Esophagus squamous epithelium (tissue), 5 donors: ENCODE measurements around the gene GAL3ST2. TPM values are rescaled to one million over a fixed set of nuclear protein-coding genes. Genes with fewer than 3 reads are reported as not detected.

Experiments
- DNase-seq: peaks from one replicate; lab custom pipeline; 2025; lab: John Stamatoyannopoulos, UW
- H3K27ac ChIP-seq, 4 donors: fragments of 200-600 bp; sonication (generic); one replicate each; pipeline ENCODE4 v1.5.1; 2016 to 2019; ENCODE audit warnings: mild to moderate bottlenecking in 1 of 4
- H3K27me3 ChIP-seq, 4 donors: fragments of 200-600 bp; sonication (generic); 1 replicate in 3 of 4; 2 replicates in 1 of 4; pipeline versions ENCODE4 v1.5.1 to v1.6.0; 2017 to 2021; ENCODE audit warnings: antibody characterized with exemption in 1 of 4
- H3K36me3 ChIP-seq, 3 donors: fragments of 200-600 bp; sonication (generic); one replicate each; pipeline ENCODE4 v1.5.1; 2016 to 2019
- H3K4me1 ChIP-seq, 3 donors: fragments of 200-600 bp; sonication (generic); one replicate each; pipeline ENCODE4 v1.5.1; 2017 to 2019
- H3K4me3 ChIP-seq, 4 donors: fragments of 200-600 bp; sonication (generic); 1 replicate in 3 of 4; 2 replicates in 1 of 4; pipeline ENCODE4 v1.5.1; 2016 to 2019; ENCODE audit warnings: mild to moderate bottlenecking in 2 of 4, moderate library complexity in 1 of 4
- H3K9me3 ChIP-seq, 3 donors: fragments of 200-600 bp; sonication (generic); one replicate each; pipeline ENCODE4 v1.5.1; 2016 to 2019
- CTCF ChIP-seq, 6 experiments: fragments of 450-650 bp in 4 of 6; fragments of 200-600 bp in 2 of 6; sonication (generic) in 2 of 6; IDR thresholded peaks; one replicate each; pipeline ENCODE4 v1.5.1; 2016 to 2019; ENCODE audit warnings: antibody characterized with exemption in 6 of 6, mild to moderate bottlenecking in 4 of 6, moderate library complexity in 4 of 6
- POLR2A ChIP-seq, 4 donors: fragments of 450-650 bp; IDR thresholded peaks; one replicate each; pipeline ENCODE4 v1.6.1; 2017; ENCODE audit warnings: antibody characterized with exemption in 4 of 4, mild to moderate bottlenecking in 4 of 4, moderate library complexity in 3 of 4
- WGBS, 2 donors: methylation state at CpG; one replicate each; pipeline ENCODE4 v1.1.5; 2018; 5-methylcytosine and 5-hydroxymethylcytosine counted together
- intact Hi-C: fragments of 100-400 bp; cut with DNase I; formaldehyde crosslinking; loops from one replicate; pipeline ENCODE4 v1.15.0; 2022
- total RNA-seq, 4 donors: library from RNA; depleted of rRNA; stranded (reverse); fragments of >200 nt; gene quantifications; one replicate each; pipeline ENCODE4 v1.1.0, GENCODE V29; 2016
- donor health status: DM: yes; HTN: yes; CAD: no.

GAL3ST2 gene
- total RNA-seq, 4 donors from 2014 or later, result 0.38 TPM; not detected in 3

DNA sequence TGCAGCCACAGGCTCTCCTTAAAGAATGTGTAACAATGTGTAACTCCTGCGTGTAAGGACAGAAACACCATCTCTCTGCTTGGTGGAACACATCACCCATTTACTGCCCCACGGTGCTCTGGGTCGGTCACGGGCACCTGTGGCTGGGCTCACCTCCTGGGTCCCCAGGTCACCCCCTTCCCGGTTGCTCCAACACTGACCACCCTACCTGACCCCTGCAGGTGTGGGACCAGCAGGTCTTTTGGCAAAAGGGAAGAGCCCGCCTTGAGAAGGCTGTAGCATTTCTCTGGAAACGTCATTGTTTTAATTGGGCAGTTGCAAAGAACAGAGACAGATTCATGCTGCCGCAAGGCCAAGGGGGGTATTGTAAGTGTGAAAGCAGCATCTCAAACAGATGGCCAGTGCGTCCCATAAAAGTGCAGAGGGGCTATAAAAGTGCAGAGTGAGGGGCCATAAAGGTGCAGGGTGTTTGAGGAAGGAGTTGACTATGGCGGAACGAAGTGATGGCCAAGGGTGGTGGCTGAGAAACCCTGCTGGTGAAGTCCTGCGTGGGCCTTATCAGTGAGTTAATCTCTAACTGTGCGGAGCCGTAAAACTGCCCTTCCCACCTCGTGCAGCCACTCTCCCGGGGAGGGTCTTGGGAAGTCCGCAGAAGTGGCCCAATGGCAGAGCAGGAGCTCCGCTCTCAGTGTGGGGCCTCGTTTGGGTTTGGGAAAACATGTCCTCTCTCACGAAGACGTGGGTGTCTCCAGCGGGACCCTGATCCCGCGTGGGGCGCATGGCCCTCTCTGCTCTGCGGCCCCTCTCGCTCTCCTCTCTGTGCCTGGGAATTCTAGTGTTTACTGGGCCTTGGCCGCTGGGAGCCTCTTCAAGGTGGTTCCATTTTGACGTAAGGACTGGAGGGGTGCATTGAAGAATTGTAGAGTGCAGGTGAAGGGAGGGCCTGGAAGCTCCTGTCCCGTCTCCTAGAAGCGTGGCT is 18.7 kb downstream of the GAL3ST2 start:
- no peaks in the 10 kb centered on the region for H3K9me3 ChIP-seq
- intact Hi-C loops, result no loop called here
- H3K36me3 ChIP-seq, result no peaks in the 10 kb centered on the region
- 80 to 83% methylated on average over 16 to 30 of the region's 31 CpGs for whole genome bisulfite sequencing, 2 donors
- TF ChIP-seq CTCF (IDR thresholded peaks at IDR 0.05), result no peak
- no peak for TF ChIP-seq POLR2A (IDR thresholded peaks at IDR 0.05)
- H3K4me3 ChIP-seq, result no peak overlapping the region
- no peak for DNase-seq
- no peak overlapping the region for H3K27ac ChIP-seq
- peaks cover 0 to 13% (median 0%) of the 10 kb centered on the region in 4 donors for H3K27me3 ChIP-seq
- no peaks in the 10 kb centered on the region for H3K4me1 ChIP-seq

- H3K36me3 ChIP-seq, result no peaks in the 10 kb centered on the region
- no peaks in the 10 kb centered on the region for H3K4me1 ChIP-seq
- intact Hi-C loops, result no loop called here
- TF ChIP-seq CTCF (IDR thresholded peaks at IDR 0.05) (no peak), POLR2A (IDR thresholded peaks at IDR 0.05) (no peak)
- peaks cover 0 to 15% (median 0%) of the 10 kb centered on the region in 4 donors for H3K27me3 ChIP-seq
- no peak overlapping the region for H3K4me3 ChIP-seq
- WGBS, 2 donors, result 93 to 100% methylated on average over 1 to 2 of the region's 13 CpGs
- no peak for DNase-seq
- no peaks in the 10 kb centered on the region for H3K9me3 ChIP-seq
- no peak overlapping the region for H3K27ac ChIP-seq
These were observed 19.6 kb downstream of the GAL3ST2 start for GRCh38 chr2:241796209-241796608.

GRCh38 chr2:241796610-241797138 is 20.1 kb downstream of the GAL3ST2 start:
- Histone ChIP-seq H3K27ac (no peak overlapping the region), H3K4me3 (no peak overlapping the region), H3K36me3 (no peaks in the 10 kb centered on the region), H3K4me1 (no peaks in the 10 kb centered on the region), H3K27me3 (peaks cover 0 to 16% (median 0%) of the 10 kb centered on the region in 4 donors), H3K9me3 (no peaks in the 10 kb centered on the region)
- TF ChIP-seq POLR2A (IDR thresholded peaks at IDR 0.05) (no peak), CTCF (IDR thresholded peaks at IDR 0.05) (no peak)
- WGBS, 2 donors, result 83 to 93% methylated on average over 1 to 3 of the region's 13 CpGs
- intact Hi-C loops, result no loop called here
- DNase-seq, result no peak

DNA sequence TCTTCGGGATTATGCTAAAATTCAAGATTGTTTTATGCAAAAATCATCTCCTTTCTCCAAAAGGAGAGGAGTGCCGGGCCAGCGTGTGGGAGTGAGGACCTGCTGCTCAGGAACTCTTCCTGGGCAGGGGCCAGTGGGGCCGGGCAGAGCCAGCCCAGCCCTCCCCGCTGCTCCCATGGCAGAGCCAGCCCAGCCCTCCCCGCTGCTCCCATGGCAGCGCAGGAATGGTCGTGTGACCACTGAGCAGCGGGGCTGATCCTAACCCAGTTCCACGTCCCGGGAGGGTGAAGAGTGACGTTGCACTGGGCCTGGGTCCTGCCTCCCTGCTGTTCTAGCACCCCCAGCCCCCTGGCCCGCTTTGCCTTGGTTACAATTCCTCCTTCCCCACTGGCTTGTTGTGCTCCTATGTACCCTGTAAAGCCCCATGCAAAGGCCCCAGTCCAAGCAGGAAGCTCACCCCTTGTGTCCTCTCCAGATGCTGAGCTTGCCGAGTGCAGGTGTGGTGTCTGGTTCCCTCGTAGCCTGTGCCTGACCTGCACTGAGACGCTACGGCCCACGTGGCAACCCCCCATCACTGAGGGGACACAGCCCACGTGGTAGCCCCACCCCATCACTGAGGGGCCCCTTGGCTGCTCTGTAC is 20.9 kb downstream of the GAL3ST2 start:
- no peaks in the 10 kb centered on the region for H3K9me3 ChIP-seq
- H3K36me3 ChIP-seq, result no peaks in the 10 kb centered on the region
- TF ChIP-seq CTCF (IDR thresholded peaks at IDR 0.05), result no peak
- no peaks in the 10 kb centered on the region for H3K4me1 ChIP-seq
- WGBS, 2 donors, result 49 to 81% methylated on average over 2 to 9 of the region's 19 CpGs
- H3K4me3 ChIP-seq, result no peak overlapping the region
- no peak overlapping the region for H3K27ac ChIP-seq
- H3K27me3 ChIP-seq, result peaks cover 0 to 25% (median 0%) of the 10 kb centered on the region in 4 donors
- intact Hi-C loops, result no loop called here
- DNase-seq, result no peak
